Smooth muscle cell (in vitro differentiated cells): Measurements from ENCODE around the gene SH3PXD2A. TPM values are rescaled to one million over a fixed set of nuclear protein-coding genes. Genes with fewer than 3 reads are reported as not detected.

Experiments
- DNase-seq: peaks from one replicate; lab custom pipeline; 2025; ENCODE audit not compliant: unreplicated experiment; lab: John Stamatoyannopoulos, UW
- H2AFZ ChIP-seq: fragments of 200-600 bp; sonication (generic); 2 replicates; pipeline ENCODE4 v1.6.0; 2016; ENCODE audit warnings: antibody characterized with exemption, low read depth, mild to moderate bottlenecking
- H3F3A ChIP-seq: fragments of 200-600 bp; sonication (generic); 2 replicates; pipeline ENCODE4 v1.6.0; 2017; ENCODE audit warnings: antibody characterized with exemption, low read depth
- H3K27ac ChIP-seq: fragments of 200-600 bp; sonication (generic); 2 replicates; pipeline ENCODE4 v1.5.1; 2016; ENCODE audit warnings: low read depth, mild to moderate bottlenecking
- H3K27me3 ChIP-seq: fragments of 200-600 bp; sonication (generic); 2 replicates; pipeline ENCODE4 v1.6.1; 2016; ENCODE audit warnings: low read depth, mild to moderate bottlenecking
- H3K36me3 ChIP-seq: fragments of 200-600 bp; sonication (generic); 2 replicates; pipeline ENCODE4 v1.5.1; 2016; ENCODE audit warnings: low read depth
- H3K4me1 ChIP-seq: fragments of 200-600 bp; sonication (generic); 2 replicates; pipeline ENCODE4 v1.5.1; 2016; ENCODE audit warnings: low read depth
- H3K4me2 ChIP-seq: fragments of 200-600 bp; sonication (generic); 2 replicates; pipeline ENCODE4 v1.6.0; 2016; ENCODE audit warnings: mild to moderate bottlenecking
- H3K4me3 ChIP-seq: fragments of 200-600 bp; sonication (generic); 2 replicates; pipeline ENCODE4 v1.5.1; 2016; ENCODE audit warnings: mild to moderate bottlenecking
- H3K79me2 ChIP-seq: fragments of 200-600 bp; sonication (generic); 2 replicates; pipeline ENCODE4 v1.6.0; 2016; ENCODE audit warnings: low read depth, mild to moderate bottlenecking
- H3K9ac ChIP-seq: fragments of 200-600 bp; sonication (generic); 2 replicates; pipeline ENCODE4 v1.6.0; 2016; ENCODE audit warnings: low read depth
- H3K9me3 ChIP-seq: fragments of 200-600 bp; sonication (generic); replicated peaks from 2 replicates; pipeline ENCODE4 v1.5.1; 2016; ENCODE audit warnings: low read depth
- H4K20me1 ChIP-seq: fragments of 200-600 bp; sonication (generic); 2 replicates; pipeline ENCODE4 v1.6.0; 2016; ENCODE audit warnings: low read depth
- WGBS: methylation state at CpG from one replicate; pipeline ENCODE4 v1.1.7; 2016; ENCODE audit warnings: low lambda C conversion rate; 5-methylcytosine and 5-hydroxymethylcytosine counted together
- polyA plus RNA-seq: library from polyadenylated mRNA; unstranded; fragments of >200 nt; fragmentation: Nextera tagmentation; extraction: Ambion mirVana; gene quantifications from 2 replicates; pipeline ENCODE4 v1.2.1, GENCODE V29; 2016
- total RNA-seq: library from RNA; depleted of rRNA; stranded (reverse); fragments of >200 nt; gene quantifications from 2 replicates; pipeline ENCODE4 v1.2.3, GENCODE V29; 2014
- TF ChIP-seq, protein P1 (sequence below): fragments of 200-600 bp; sonication (generic); IDR thresholded peaks from 2 replicates; pipeline ENCODE4 v1.5.1; 2017; ENCODE audit warnings: borderline replicate concordance, mild to moderate bottlenecking, antibody characterized with exemption; ENCODE audit not compliant: insufficient read depth, poor library complexity, severe bottlenecking

Gene SH3PXD2A
- total and polyA plus RNA-seq, 2 experiments from 2014 or later: 30.1 to 37.9 TPM

GRCh38 chr10:103701380-103702222 lies 153.8 kb downstream of the SH3PXD2A start:
- Histone ChIP-seq H3K27ac (no peak overlapping the region), H3K4me1 (peaks cover 6% of the 10 kb centered on the region), H3K4me2 (no peak overlapping the region), H3K9ac (no peak overlapping the region), H3F3A (peaks cover 16% of the 10 kb centered on the region), H3K79me2 (no peaks in the 10 kb centered on the region), H3K27me3 (no peaks in the 10 kb centered on the region), H4K20me1 (peaks cover 35% of the 10 kb centered on the region), H3K36me3 (no peaks in the 10 kb centered on the region), H2AFZ (no peak overlapping the region), H3K9me3 (no peaks in the 10 kb centered on the region), H3K4me3 (no peak overlapping the region)
- 86% methylated on average over 1 of the region's 1 CpG for WGBS
- TF ChIP-seq, protein P1, sequence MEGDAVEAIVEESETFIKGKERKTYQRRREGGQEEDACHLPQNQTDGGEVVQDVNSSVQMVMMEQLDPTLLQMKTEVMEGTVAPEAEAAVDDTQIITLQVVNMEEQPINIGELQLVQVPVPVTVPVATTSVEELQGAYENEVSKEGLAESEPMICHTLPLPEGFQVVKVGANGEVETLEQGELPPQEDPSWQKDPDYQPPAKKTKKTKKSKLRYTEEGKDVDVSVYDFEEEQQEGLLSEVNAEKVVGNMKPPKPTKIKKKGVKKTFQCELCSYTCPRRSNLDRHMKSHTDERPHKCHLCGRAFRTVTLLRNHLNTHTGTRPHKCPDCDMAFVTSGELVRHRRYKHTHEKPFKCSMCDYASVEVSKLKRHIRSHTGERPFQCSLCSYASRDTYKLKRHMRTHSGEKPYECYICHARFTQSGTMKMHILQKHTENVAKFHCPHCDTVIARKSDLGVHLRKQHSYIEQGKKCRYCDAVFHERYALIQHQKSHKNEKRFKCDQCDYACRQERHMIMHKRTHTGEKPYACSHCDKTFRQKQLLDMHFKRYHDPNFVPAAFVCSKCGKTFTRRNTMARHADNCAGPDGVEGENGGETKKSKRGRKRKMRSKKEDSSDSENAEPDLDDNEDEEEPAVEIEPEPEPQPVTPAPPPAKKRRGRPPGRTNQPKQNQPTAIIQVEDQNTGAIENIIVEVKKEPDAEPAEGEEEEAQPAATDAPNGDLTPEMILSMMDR: no peak
- no peak for DNase-seq

DNA sequence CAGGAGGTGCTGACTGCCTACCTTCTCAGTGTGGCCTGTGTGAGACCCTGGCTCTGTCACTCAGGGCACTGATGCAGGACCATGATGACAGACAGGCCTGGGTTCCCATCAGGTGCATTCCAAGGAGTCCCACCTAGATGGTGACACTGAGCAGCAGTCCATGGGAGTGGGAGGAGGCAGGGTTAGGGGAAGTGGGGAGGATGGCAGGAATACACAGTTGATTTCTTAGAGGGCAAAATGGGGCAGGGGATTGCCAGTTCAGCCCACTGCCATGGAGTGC lies 155.0 kb downstream of the SH3PXD2A start:
- peaks cover 9% of the 10 kb centered on the region for H3K4me1 ChIP-seq
- H3K36me3 ChIP-seq: no peaks in the 10 kb centered on the region
- H3K4me3 ChIP-seq: no peak overlapping the region
- TF ChIP-seq, protein P1: no peak
- no peaks in the 10 kb centered on the region for H3K27me3 ChIP-seq
- no peaks in the 10 kb centered on the region for H3K9me3 ChIP-seq
- no peak overlapping the region for H3K4me2 ChIP-seq
- no peak overlapping the region for H3K9ac ChIP-seq
- H4K20me1 ChIP-seq: peaks cover 25% of the 10 kb centered on the region
- no peak overlapping the region for H3K27ac ChIP-seq
- H3F3A ChIP-seq: peaks cover 19% of the 10 kb centered on the region
- no peak overlapping the region for H2AFZ ChIP-seq
- no peak for DNase-seq
- no peaks in the 10 kb centered on the region for H3K79me2 ChIP-seq

DNA sequence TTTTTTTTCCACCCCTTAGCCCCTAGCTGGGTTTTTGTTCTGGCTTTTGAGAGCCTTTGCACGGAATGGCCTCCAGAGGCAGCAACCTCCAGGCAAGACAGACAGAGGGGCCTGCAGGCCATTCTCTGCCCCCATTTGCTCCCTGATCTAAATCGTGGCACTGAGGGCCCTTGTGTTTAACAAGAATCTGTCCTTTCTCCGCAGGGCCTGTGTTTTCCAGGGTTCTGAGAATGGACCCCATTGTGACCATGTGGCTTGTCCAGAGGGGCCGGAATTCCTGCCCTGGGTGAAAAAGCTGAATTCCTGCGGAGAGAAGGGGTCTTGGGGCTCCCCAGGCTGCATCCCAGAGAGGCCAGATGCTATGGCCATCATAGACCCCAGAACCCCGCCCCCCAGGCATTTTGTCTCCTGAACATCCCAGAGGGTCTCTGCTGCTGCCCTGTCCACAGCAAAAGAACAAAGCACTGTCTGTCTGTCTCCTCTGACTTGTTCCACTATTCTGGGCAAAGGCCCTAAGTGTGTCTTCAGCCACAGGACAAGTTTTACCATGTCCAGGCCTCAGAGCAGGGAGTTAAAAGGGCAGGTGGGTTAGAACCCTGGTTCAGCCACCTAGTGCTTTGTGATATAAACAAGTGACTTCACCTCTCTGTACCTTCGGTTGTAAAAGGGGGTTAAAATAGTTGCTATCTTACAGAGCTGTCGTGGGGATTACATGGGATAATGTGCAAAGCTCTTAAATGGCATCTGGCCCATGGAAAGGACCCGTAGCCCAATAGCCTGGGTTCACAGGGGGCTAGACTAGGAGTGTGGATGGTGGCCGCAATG lies 155.6 kb downstream of the SH3PXD2A start:
- Histone ChIP-seq H3K4me1 (peaks cover 9% of the 10 kb centered on the region), H3K27me3 (no peaks in the 10 kb centered on the region)
- TF ChIP-seq, protein P1: no peak

More for the DNA sequence above, 155.6 kb downstream of the SH3PXD2A start:
- Histone ChIP-seq H3F3A (peaks cover 19% of the 10 kb centered on the region), H3K4me3 (no peak overlapping the region), H3K27ac (no peak overlapping the region), H3K9ac (no peak overlapping the region), H3K9me3 (no peaks in the 10 kb centered on the region), H2AFZ (no peak overlapping the region), H4K20me1 (peaks cover 21% of the 10 kb centered on the region), H3K36me3 (no peaks in the 10 kb centered on the region), H3K4me2 (no peak overlapping the region), H3K79me2 (no peaks in the 10 kb centered on the region)
- DNase-seq: no peak
- WGBS: 78% methylated on average over 10 of the region's 10 CpGs
